PC-3 (cell line): ENCODE data around the gene EIF4B. TPM values are rescaled to one million over a fixed set of nuclear protein-coding genes. Genes with fewer than 3 reads are reported as not detected.

Experiments used
- ATAC-seq: fragments of 200-7000 bp; cut with Tn5 transposase; 2 replicates; pipeline ENCODE4 v1.9.1; 2020; ENCODE audit warnings: mild to moderate bottlenecking, moderate library complexity
- BruUV-seq: library from RNA; stranded (reverse); fragments of 400-500 nt; replicated peaks from 2 replicates; lab custom pipeline; 2021; lab: Mats Ljungman, UMichigan
- CTCF ChIA-PET: fragments of 300-600 bp; sonication (Branson Sonifier 250); formaldehyde crosslinking; loops from one replicate; lab custom pipeline; 2022; ENCODE audit warnings: antibody characterized with exemption; lab: Charles Lee
- POLR2A ChIA-PET: fragments of 300-600 bp; sonication (Branson Sonifier 250); formaldehyde crosslinking; loops from one replicate; lab custom pipeline; 2022; ENCODE audit warnings: antibody characterized with exemption; ENCODE audit not compliant: unreplicated experiment; lab: Charles Lee
- DNase-seq: peaks from one replicate; pipeline ENCODE4 v3.0.0-alpha.2; 2015
- H2AFZ ChIP-seq: fragments of 300-600 bp; sonication (generic); 2 replicates; pipeline ENCODE4 v1.6.0; 2016; ENCODE audit warnings: antibody characterized with exemption, low read length
- H3F3A ChIP-seq: fragments of 300-600 bp; sonication (generic); one replicate; pipeline ENCODE4 v1.6.0; 2017; ENCODE audit warnings: antibody characterized with exemption, low read length, control low read depth, mild to moderate bottlenecking; ENCODE audit not compliant: unreplicated experiment
- H3K27ac ChIP-seq: fragments of 300-600 bp; sonication (generic); 2 replicates; pipeline ENCODE4 v1.5.1; 2016; ENCODE audit warnings: mild to moderate bottlenecking, low read length
- H3K27me3 ChIP-seq: fragments of 300-600 bp; sonication (generic); 2 replicates; pipeline ENCODE4 v1.6.1; 2016; ENCODE audit warnings: low read length, mixed read lengths
- H3K36me3 ChIP-seq: fragments of 300-600 bp; sonication (generic); 2 replicates; pipeline ENCODE4 v1.6.1; 2016; ENCODE audit warnings: low read depth, mixed run types, low read length, mixed read lengths
- H3K4me1 ChIP-seq: fragments of 300-600 bp; sonication (generic); 2 replicates; pipeline ENCODE4 v1.5.1; 2016; ENCODE audit warnings: low read length; ENCODE audit not compliant: insufficient read depth
- H3K4me2 ChIP-seq: fragments of 300-600 bp; sonication (generic); 2 replicates; pipeline ENCODE4 v1.6.0; 2016; ENCODE audit warnings: low read length
- H3K4me3 ChIP-seq: fragments of 300-600 bp; sonication (generic); 2 replicates; pipeline ENCODE4 v1.5.1; 2016; ENCODE audit warnings: mild to moderate bottlenecking, low read length, mixed read lengths
- H3K79me2 ChIP-seq: fragments of 300-600 bp; sonication (generic); 2 replicates; pipeline ENCODE4 v1.6.1; 2017; ENCODE audit warnings: low read length, mixed read lengths
- H3K9ac ChIP-seq: fragments of 300-600 bp; sonication (generic); 2 replicates; pipeline ENCODE4 v1.6.0; 2016; ENCODE audit warnings: mild to moderate bottlenecking, low read length
- H3K9me2 ChIP-seq: fragments of 300-600 bp; sonication (generic); replicated peaks from 2 replicates; pipeline ENCODE4 v1.6.1; 2016; ENCODE audit warnings: mixed run types, low read length, mixed read lengths
- H3K9me3 ChIP-seq: fragments of 300-600 bp; sonication (generic); 2 replicates; pipeline ENCODE4 v1.6.1; 2016; ENCODE audit warnings: low read length, mixed read lengths
- H4K20me1 ChIP-seq: fragments of 300-600 bp; sonication (generic); 2 replicates; pipeline ENCODE4 v1.6.1; 2016; ENCODE audit warnings: low read length, mixed read lengths
- EZH2 ChIP-seq: fragments of 300-600 bp; sonication (generic); IDR thresholded peaks from one replicate; pipeline ENCODE4 v1.6.1; 2017; ENCODE audit warnings: antibody characterized with exemption, mild to moderate bottlenecking, low read length; ENCODE audit not compliant: unreplicated experiment
- EZH2phosphoT487 ChIP-seq: fragments of 300-600 bp; sonication (generic); IDR thresholded peaks from 2 replicates; pipeline ENCODE4 v1.6.1; 2018; ENCODE audit warnings: mild to moderate bottlenecking, antibody characterized with exemption, low read length, borderline replicate concordance
- intact Hi-C: fragments of 100-400 bp; cut with micrococcal nuclease; formaldehyde crosslinking; loops from 2 replicates; pipeline ENCODE4 v1.9.0; 2023
- microRNA-seq: library from miRNA; unstranded; fragments of <30 nt; microRNA quantifications from one replicate; pipeline ENCODE4 v1.1.0, GENCODE V29; 2020; ENCODE audit not compliant: unreplicated experiment
- total RNA-seq: library from RNA; depleted of rRNA; stranded (reverse); fragments of >200 nt; gene quantifications from 2 replicates; pipeline ENCODE4 v1.2.3, GENCODE V29; 2014; rRNA removed
- TF ChIP-seq, protein P1 (sequence below): fragments of 300-600 bp; sonication (generic); conservative IDR thresholded peaks from 2 replicates; pipeline ENCODE4 v1.5.1; 2017; ENCODE audit warnings: antibody characterized with exemption, low read depth, mild to moderate bottlenecking, low read length

The EIF4B gene
- total RNA-seq, 1 experiment from 2014 or later: 424 TPM

DNA sequence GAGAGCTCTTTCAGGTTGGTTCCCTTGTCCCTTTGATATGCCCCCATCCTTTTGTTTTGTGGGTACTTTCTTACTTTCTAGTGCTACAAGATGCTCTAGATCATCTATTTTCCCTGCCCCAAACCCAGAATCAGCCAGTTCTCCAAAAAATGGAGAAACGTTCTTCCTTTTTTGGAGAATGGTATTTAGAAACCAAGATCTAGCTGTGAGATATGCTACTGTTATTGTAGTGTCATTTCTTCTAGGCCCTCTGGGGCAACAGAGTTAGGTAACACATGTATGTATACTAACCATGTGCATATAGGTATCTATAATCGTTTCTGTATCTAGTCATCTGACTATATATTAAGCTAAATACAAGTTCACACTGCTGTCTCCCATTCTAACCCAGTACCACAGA lies 84.3 kb downstream of the EIF4B start:
- Histone ChIP-seq H2AFZ (no peak overlapping the region), H4K20me1 (no peaks in the 10 kb centered on the region), H3K9me2 (no peaks in the 10 kb centered on the region), H3K27me3 (no peaks in the 10 kb centered on the region), H3K4me2 (no peak overlapping the region), H3K4me3 (no peak overlapping the region), H3F3A (no peaks in the 10 kb centered on the region), H3K9ac (no peak overlapping the region), H3K9me3 (no peaks in the 10 kb centered on the region), H3K4me1 (peaks cover 4% of the 10 kb centered on the region), H3K36me3 (no peaks in the 10 kb centered on the region), H3K79me2 (no peaks in the 10 kb centered on the region), H3K27ac (no peak overlapping the region)
- no peak for DNase-seq
- intact Hi-C loops: no loop called here
- BruUV-seq: no TSS peak
- ChIA-PET POLR2A (no interaction called here), CTCF (no interaction called here)
- ATAC-seq: no peak
- TF ChIP-seq, protein P1, sequence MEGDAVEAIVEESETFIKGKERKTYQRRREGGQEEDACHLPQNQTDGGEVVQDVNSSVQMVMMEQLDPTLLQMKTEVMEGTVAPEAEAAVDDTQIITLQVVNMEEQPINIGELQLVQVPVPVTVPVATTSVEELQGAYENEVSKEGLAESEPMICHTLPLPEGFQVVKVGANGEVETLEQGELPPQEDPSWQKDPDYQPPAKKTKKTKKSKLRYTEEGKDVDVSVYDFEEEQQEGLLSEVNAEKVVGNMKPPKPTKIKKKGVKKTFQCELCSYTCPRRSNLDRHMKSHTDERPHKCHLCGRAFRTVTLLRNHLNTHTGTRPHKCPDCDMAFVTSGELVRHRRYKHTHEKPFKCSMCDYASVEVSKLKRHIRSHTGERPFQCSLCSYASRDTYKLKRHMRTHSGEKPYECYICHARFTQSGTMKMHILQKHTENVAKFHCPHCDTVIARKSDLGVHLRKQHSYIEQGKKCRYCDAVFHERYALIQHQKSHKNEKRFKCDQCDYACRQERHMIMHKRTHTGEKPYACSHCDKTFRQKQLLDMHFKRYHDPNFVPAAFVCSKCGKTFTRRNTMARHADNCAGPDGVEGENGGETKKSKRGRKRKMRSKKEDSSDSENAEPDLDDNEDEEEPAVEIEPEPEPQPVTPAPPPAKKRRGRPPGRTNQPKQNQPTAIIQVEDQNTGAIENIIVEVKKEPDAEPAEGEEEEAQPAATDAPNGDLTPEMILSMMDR: no peak
- TF ChIP-seq EZH2 (no peak), EZH2phosphoT487 (no peak)

DNA sequence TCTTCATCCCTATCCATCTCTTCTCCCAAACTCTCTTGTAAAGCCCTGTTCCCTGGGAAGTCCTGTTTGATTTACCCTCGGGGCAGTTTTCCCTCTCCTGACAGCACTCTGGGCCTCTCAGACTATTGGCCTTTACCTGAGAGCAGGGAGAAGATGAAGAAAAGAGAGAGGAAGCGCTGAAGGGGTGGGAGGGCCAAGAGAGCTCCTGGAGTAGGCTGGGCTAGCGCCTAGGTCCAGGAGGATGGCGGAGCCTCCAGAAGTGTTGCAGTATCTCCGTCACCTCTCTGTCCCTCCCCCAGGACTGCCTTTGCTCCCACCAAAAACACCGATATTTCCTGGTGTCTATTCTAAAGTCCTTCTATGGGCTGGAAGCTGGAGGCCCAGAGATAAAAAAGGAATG lies 85.5 kb downstream of the EIF4B start:
- H3K9me3 ChIP-seq: no peaks in the 10 kb centered on the region
- no peak overlapping the region for H3K9ac ChIP-seq
- ChIA-PET CTCF (no interaction called here), POLR2A (no interaction called here)
- BruUV-seq: no TSS peak
- H2AFZ ChIP-seq: no peak overlapping the region
- no peaks in the 10 kb centered on the region for H3K27me3 ChIP-seq
- ATAC-seq (no peak), DNase-seq (no peak)
- no peaks in the 10 kb centered on the region for H3K36me3 ChIP-seq
- H3K4me2 ChIP-seq: no peak overlapping the region
- H3K79me2 ChIP-seq: no peaks in the 10 kb centered on the region
- no peaks in the 10 kb centered on the region for H3F3A ChIP-seq
- H4K20me1 ChIP-seq: no peaks in the 10 kb centered on the region
- no peak overlapping the region for H3K4me3 ChIP-seq
- H3K4me1 ChIP-seq: peaks cover 13% of the 10 kb centered on the region
- TF ChIP-seq EZH2phosphoT487 (no peak), EZH2 (no peak)
- TF ChIP-seq, protein P1: no peak
- H3K27ac ChIP-seq: no peak overlapping the region
- intact Hi-C loops: no loop called here
- H3K9me2 ChIP-seq: no peaks in the 10 kb centered on the region

Small RNA genes within 50 kb of the gene (microRNA-seq; reads per million reads assigned to microRNA genes)
- 0.75 reads per million for gene MIR6757

Other genes with a start within 250 kb of the EIF4B start
- gene KRT76, start 229.1 kb upstream of the EIF4B start, total RNA-seq: not detected in 2 replicates
- gene KRT3, start 210.3 kb upstream of the EIF4B start, total RNA-seq: 0.17 and 0.33 TPM in 2 replicates
- gene KRT4, start 192.3 kb upstream of the EIF4B start, total RNA-seq: 20.7 and 23.0 TPM in 2 replicates
- 0.46 TPM in 1 of 2 replicates, not detected in the other for gene KRT79, start 172.1 kb upstream of the EIF4B start, total RNA-seq
- gene KRT78, start 157.5 kb upstream of the EIF4B start, total RNA-seq: 0.12 and 0.15 TPM in 2 replicates
- gene KRT8, start 101.4 kb upstream of the EIF4B start, total RNA-seq: 719 and 1,028 TPM in 2 replicates
- gene KRT18, start 57.3 kb upstream of the EIF4B start, total RNA-seq: 1,461 and 1,545 TPM in 2 replicates
- 13.1 and 30.3 TPM in 2 replicates for gene TNS2, start 43.6 kb downstream of the EIF4B start, total RNA-seq
- 18.5 and 24.1 TPM in 2 replicates for gene SPRYD3, start 72.9 kb downstream of the EIF4B start, total RNA-seq
- gene IGFBP6, start 91.2 kb downstream of the EIF4B start, total RNA-seq: 256 and 299 TPM in 2 replicates
- 0.07 and 0.86 TPM in 2 replicates for gene SOAT2, start 97.0 kb downstream of the EIF4B start, total RNA-seq
- gene ZNF740, start 174.3 kb downstream of the EIF4B start, total RNA-seq: 12.3 and 12.8 TPM in 2 replicates
- gene CSAD, start 174.5 kb downstream of the EIF4B start, total RNA-seq: 21.5 and 23.8 TPM in 2 replicates
- gene ITGB7, start 200.8 kb downstream of the EIF4B start, total RNA-seq: 1.9 and 3.4 TPM in 2 replicates
- gene RARG, start 225.8 kb downstream of the EIF4B start, total RNA-seq: 62.0 and 73.5 TPM in 2 replicates